Peyer's patch (tissue), 4 donors: ENCODE measurements around the gene SEZ6.

Source experiments
- POLR2A ChIP-seq, 2 donors: fragments of 450-650 bp; IDR thresholded peaks; one replicate each; pipeline ENCODE4 v1.5.1; 2017; ENCODE audit warnings: antibody characterized with exemption in 2 of 2, mild to moderate bottlenecking in 2 of 2, moderate library complexity in 2 of 2
- TF ChIP-seq, protein P1 (sequence below), 6 experiments: fragments of 450-650 bp in 4 of 6; fragments of 200-600 bp in 2 of 6; sonication (generic) in 1 of 6; IDR thresholded peaks; one replicate each; pipeline ENCODE4 v1.5.1; 2017 to 2019; ENCODE audit warnings: antibody characterized with exemption in 6 of 6, mild to moderate bottlenecking in 3 of 6, moderate library complexity in 1 of 6

DNA sequence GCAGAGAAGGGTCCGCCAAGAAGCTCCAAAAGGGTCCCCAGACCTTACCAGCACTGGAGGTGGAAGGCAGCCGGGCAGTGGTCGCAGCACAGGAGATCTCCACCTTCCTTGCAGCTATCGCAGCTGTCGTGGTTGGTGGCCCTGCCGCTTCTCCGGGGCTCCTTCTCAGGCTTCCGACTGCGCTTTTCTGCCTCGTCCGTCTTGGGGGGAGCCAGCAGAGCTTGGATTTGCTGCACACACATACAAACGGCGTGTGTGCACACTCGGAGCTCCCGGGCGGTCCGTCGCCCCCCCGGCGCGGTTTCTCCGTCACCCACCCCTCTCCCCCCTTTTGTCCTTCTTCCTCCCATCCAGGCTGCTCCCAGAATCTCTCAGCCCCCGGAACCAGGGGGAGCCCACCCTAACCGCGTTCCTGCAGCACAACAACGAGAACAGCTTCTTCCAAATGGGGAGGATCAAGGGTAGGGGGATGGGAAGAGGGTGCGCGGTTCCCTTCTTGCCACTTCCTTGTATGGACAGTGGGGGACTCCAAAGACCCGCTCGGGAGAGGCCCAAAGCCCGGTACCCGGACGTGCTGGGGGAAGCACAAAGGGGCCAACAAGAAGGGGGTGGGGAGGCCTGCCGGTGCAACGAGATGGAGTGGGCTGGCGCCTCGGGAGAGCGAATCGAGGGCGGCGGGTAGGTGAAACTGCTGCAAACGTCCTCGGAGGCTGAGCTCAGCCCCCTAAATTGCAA, 55.6 kb downstream of the SEZ6 start:
- TF ChIP-seq, protein P1, sequence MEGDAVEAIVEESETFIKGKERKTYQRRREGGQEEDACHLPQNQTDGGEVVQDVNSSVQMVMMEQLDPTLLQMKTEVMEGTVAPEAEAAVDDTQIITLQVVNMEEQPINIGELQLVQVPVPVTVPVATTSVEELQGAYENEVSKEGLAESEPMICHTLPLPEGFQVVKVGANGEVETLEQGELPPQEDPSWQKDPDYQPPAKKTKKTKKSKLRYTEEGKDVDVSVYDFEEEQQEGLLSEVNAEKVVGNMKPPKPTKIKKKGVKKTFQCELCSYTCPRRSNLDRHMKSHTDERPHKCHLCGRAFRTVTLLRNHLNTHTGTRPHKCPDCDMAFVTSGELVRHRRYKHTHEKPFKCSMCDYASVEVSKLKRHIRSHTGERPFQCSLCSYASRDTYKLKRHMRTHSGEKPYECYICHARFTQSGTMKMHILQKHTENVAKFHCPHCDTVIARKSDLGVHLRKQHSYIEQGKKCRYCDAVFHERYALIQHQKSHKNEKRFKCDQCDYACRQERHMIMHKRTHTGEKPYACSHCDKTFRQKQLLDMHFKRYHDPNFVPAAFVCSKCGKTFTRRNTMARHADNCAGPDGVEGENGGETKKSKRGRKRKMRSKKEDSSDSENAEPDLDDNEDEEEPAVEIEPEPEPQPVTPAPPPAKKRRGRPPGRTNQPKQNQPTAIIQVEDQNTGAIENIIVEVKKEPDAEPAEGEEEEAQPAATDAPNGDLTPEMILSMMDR (IDR thresholded peaks at IDR 0.05), result no peak
- no peak for TF ChIP-seq POLR2A (IDR thresholded peaks at IDR 0.05)
